HepG2 (cell line): ENCODE results near the gene PIP4K2C. TPM values are rescaled to one million over a fixed set of nuclear protein-coding genes. Genes with fewer than 3 reads are reported as not detected.
A peak's percentile ranks its signal among the peaks of the same experiment; 100 is the strongest.

ENCODE experiments used
- ELF3 ChIP-seq: IDR thresholded peaks from 2 replicates; pipeline ENCODE4 v1.6.1; 2016; ENCODE audit warnings: missing genetic modification reagents, missing compliant biosample characterization
- ERF ChIP-seq: IDR thresholded peaks from 2 replicates; pipeline ENCODE4 v1.6.1; 2018; ENCODE audit warnings: missing biosample characterization, missing genetic modification reagents
- GATAD1 ChIP-seq: IDR thresholded peaks from 2 replicates; pipeline ENCODE4 v1.6.1; 2016; ENCODE audit warnings: missing genetic modification reagents, missing compliant biosample characterization
- GMEB2 ChIP-seq: IDR thresholded peaks from 2 replicates; pipeline ENCODE4 v1.6.1; 2016; ENCODE audit warnings: missing biosample characterization, missing genetic modification reagents, low read depth
- HMGXB4 ChIP-seq, 2 experiments: sonication (generic) in 1 of 2; formaldehyde crosslinking in 1 of 2; IDR thresholded peaks; 2 replicates each; pipeline versions ENCODE4 v1.4.0 to v1.6.1; 2018 to 2020; ENCODE audit warnings: missing genetic modification reagents in 2 of 2, borderline replicate concordance in 1 of 2, low read depth in 1 of 2, mild to moderate bottlenecking in 1 of 2, missing biosample characterization in 1 of 2
- KDM5B ChIP-seq: sonication (generic); formaldehyde crosslinking; IDR thresholded peaks from 2 replicates; pipeline ENCODE4 v1.4.0; 2020; ENCODE audit warnings: missing genetic modification reagents, mild to moderate bottlenecking, borderline replicate concordance
- MTF1 ChIP-seq: sonication (generic); formaldehyde crosslinking; IDR thresholded peaks from 2 replicates; pipeline ENCODE4 v1.5.0; 2020; ENCODE audit warnings: missing genetic modification reagents
- MXD1 ChIP-seq: sonication (generic); formaldehyde crosslinking; IDR thresholded peaks from 2 replicates; pipeline ENCODE4 v1.4.0; 2020; ENCODE audit warnings: mild to moderate bottlenecking, missing genetic modification reagents
- MXD3 ChIP-seq: IDR thresholded peaks from 2 replicates; pipeline ENCODE4 v1.6.1; 2016; ENCODE audit warnings: mild to moderate bottlenecking, missing biosample characterization, missing genetic modification reagents
- NR0B2 ChIP-seq: sonication (generic); formaldehyde crosslinking; IDR thresholded peaks from 2 replicates; pipeline ENCODE4 v1.4.0; 2020; ENCODE audit warnings: mild to moderate bottlenecking, missing genetic modification reagents
- PHF20 ChIP-seq: sonication (generic); formaldehyde crosslinking; IDR thresholded peaks from 2 replicates; pipeline ENCODE4 v1.5.0; 2020; ENCODE audit warnings: mild to moderate bottlenecking, missing genetic modification reagents
- SNAPC4 ChIP-seq: sonication (generic); formaldehyde crosslinking; IDR thresholded peaks from 2 replicates; pipeline ENCODE4 v1.4.0; 2020; ENCODE audit warnings: mild to moderate bottlenecking, missing genetic modification reagents
- SP5 ChIP-seq: IDR thresholded peaks from 2 replicates; pipeline ENCODE4 v1.6.1; 2016; ENCODE audit warnings: low read depth, borderline replicate concordance
- ZBTB43 ChIP-seq: sonication (generic); formaldehyde crosslinking; conservative IDR thresholded peaks from 2 replicates; pipeline ENCODE4 v1.4.0; 2020; ENCODE audit warnings: missing genetic modification reagents
- ZBTB7B ChIP-seq: sonication (generic); formaldehyde crosslinking; IDR thresholded peaks from 2 replicates; pipeline ENCODE4 v1.4.0; 2020; ENCODE audit warnings: missing genetic modification reagents
- ZNF263 ChIP-seq: sonication (generic); formaldehyde crosslinking; IDR thresholded peaks from 2 replicates; pipeline ENCODE4 v1.4.0; 2020; ENCODE audit warnings: missing genetic modification reagents
- ZNF607 ChIP-seq: sonication (generic); formaldehyde crosslinking; IDR thresholded peaks from 2 replicates; pipeline ENCODE4 v1.5.1; 2020; ENCODE audit warnings: missing genetic modification reagents, mild to moderate bottlenecking, borderline replicate concordance
- polyA plus RNA-seq, 8 experiments: library from polyadenylated mRNA; depleted of rRNA in 3 of 8; stranded (reverse) in 7 of 8; unstranded in 1 of 8; fragments of >200 nt; fragmentation: Illumina TruSeq in 4 of 8; extraction: Trizol in 4 of 8; gene quantifications; 2 replicates each; pipeline versions ENCODE4 v1.2.1 to v1.2.3, GENCODE V29; 2011 to 2016; ENCODE audit warnings: low read depth in 4 of 8, missing spikeins in 1 of 8, mixed read lengths in 1 of 8; ENCODE audit not compliant: insufficient read depth in 1 of 8
- total RNA-seq, 5 experiments: library from RNA; depleted of rRNA; stranded (reverse); fragments of >200 nt; fragmentation: Illumina TruSeq; extraction: Trizol; gene quantifications; 2 replicates each; pipeline ENCODE4 v1.2.3, GENCODE V29; 2016; ENCODE audit warnings: low read depth in 1 of 5

PIP4K2C gene
- total and polyA plus RNA-seq, 2 of the 13 experiments (the other 11 are each of a cell fraction or from before 2014, with no cell fraction given), result 23.3 to 26.4 TPM

GRCh38 chr12:57611108-57611826 is 20.3 kb downstream of the PIP4K2C start, which contains the start of gene ARHGEF25 (continued):
- TF ChIP-seq GMEB2 (CRISPR knock-in tag) (no peak), ZNF607 (CRISPR knock-in tag) (no peak), ZBTB7B (peak; percentile 70; the same call in 1 of the 2 replicates), SNAPC4 (CRISPR knock-in tag) (0 out of 2 replicates have a peak, but pooled peaks have one; percentile 51), MXD1 (CRISPR knock-in tag) (peak; percentile 84), MTF1 (CRISPR knock-in tag) (no peak), ZBTB43 (CRISPR knock-in tag) (peak; percentile 68; the same call in 1 of the 2 replicates), KDM5B (CRISPR knock-in tag) (peak; percentile 87), SP5 (CRISPR knock-in tag) (peak; percentile 61), GATAD1 (CRISPR knock-in tag) (peak; percentile 20; the same call in 1 of the 2 replicates), ERF (CRISPR knock-in tag) (peak; percentile 79), PHF20 (CRISPR knock-in tag) (peak; percentile 59; the same call in 1 of the 2 replicates), ELF3 (CRISPR knock-in tag) (0 out of 2 replicates have a peak, but pooled peaks have one; percentile 22), MXD3 (CRISPR knock-in tag) (peak; percentile 74; the same call in 1 of the 2 replicates), ZNF263 (CRISPR knock-in tag) (0 out of 2 replicates have a peak, but pooled peaks have one; percentile 39), HMGXB4 (CRISPR knock-in tag; IDR thresholded peaks at IDR 0.05; ENCODE audit: borderline replicate concordance in 1 of 2, low read depth in 1 of 2) (peak in 1 of 2 experiments; percentile 56; a peak in 1 of 4 replicates), NR0B2 (peak; percentile 53; the same call in 1 of the 2 replicates)
